OCI-LY7 (cell line): ENCODE data around the gene LEMD2. TPM values are rescaled to one million over a fixed set of nuclear protein-coding genes. Genes with fewer than 3 reads are reported as not detected.

ENCODE experiments used
- BruUV-seq: library from RNA; stranded (reverse); fragments of 400-500 nt; replicated peaks from 2 replicates; lab custom pipeline; 2021; lab: Mats Ljungman, UMichigan
- CTCF ChIA-PET: fragments of 300-600 bp; sonication (Branson Sonifier 250); formaldehyde crosslinking; loops from one replicate; lab custom pipeline; 2022; ENCODE audit warnings: antibody characterized with exemption; ENCODE audit not compliant: unreplicated experiment; lab: Charles Lee
- POLR2A ChIA-PET: fragments of 300-600 bp; sonication (Branson Sonifier 250); formaldehyde crosslinking; loops from one replicate; lab custom pipeline; 2022; ENCODE audit warnings: antibody characterized with exemption; lab: Charles Lee
- DNase-seq: peaks from one replicate; pipeline ENCODE4 v3.0.0-alpha.2; 2015; ENCODE audit warnings: low spot score
- H2AFZ ChIP-seq: fragments of 200-600 bp; sonication (generic), shearing (Covaris generic); 2 replicates; pipeline ENCODE4 v1.6.1; 2014; ENCODE audit warnings: mild to moderate bottlenecking, antibody characterized with exemption, low read length, moderate library complexity
- H3K27ac ChIP-seq: fragments of 200-600 bp; sonication (generic); 2 replicates; pipeline ENCODE4 v1.5.1; 2014; ENCODE audit warnings: mixed run types, low read depth, mild to moderate bottlenecking, moderate library complexity, low read length, inconsistent platforms; ENCODE audit not compliant: poor library complexity, severe bottlenecking
- H3K36me3 ChIP-seq: fragments of 200-600 bp; sonication (generic); 2 replicates; pipeline ENCODE4 v1.6.1; 2014; ENCODE audit warnings: mild to moderate bottlenecking, antibody characterized with exemption, low read length, moderate library complexity, mixed read lengths; ENCODE audit not compliant: insufficient read depth
- H3K4me1 ChIP-seq: fragments of 200-600 bp; sonication (generic); 2 replicates; pipeline ENCODE4 v1.5.1; 2014; ENCODE audit warnings: mild to moderate bottlenecking, low read length; ENCODE audit not compliant: insufficient read depth, poor library complexity, severe bottlenecking
- H3K4me2 ChIP-seq: fragments of 200-600 bp; sonication (generic); 2 replicates; pipeline ENCODE4 v1.6.1; 2014; ENCODE audit warnings: mild to moderate bottlenecking, low read length
- H3K4me3 ChIP-seq: fragments of 200-600 bp; sonication (generic); 2 replicates; pipeline ENCODE4 v1.5.1; 2014; ENCODE audit warnings: mild to moderate bottlenecking, low read depth, low read length; ENCODE audit not compliant: poor library complexity, severe bottlenecking
- H3K79me2 ChIP-seq: fragments of 200-600 bp; sonication (generic); 2 replicates; pipeline ENCODE4 v1.6.1; 2016; ENCODE audit warnings: low read depth, mild to moderate bottlenecking, low read length, moderate library complexity, mixed read lengths; ENCODE audit not compliant: insufficient read depth
- H3K9me2 ChIP-seq: fragments of 200-600 bp; sonication (generic); 2 replicates; pipeline ENCODE4 v1.6.1; 2016; ENCODE audit warnings: mild to moderate bottlenecking, low read length, mixed read lengths; ENCODE audit not compliant: insufficient read depth
- H3K9me3 ChIP-seq: fragments of 200-600 bp; sonication (generic); 2 replicates; pipeline ENCODE4 v1.6.1; 2014; ENCODE audit warnings: mild to moderate bottlenecking, mixed run types, low read length, mixed read lengths
- H4K20me1 ChIP-seq: fragments of 200-600 bp; sonication (generic); 2 replicates; pipeline ENCODE4 v1.6.1; 2014; ENCODE audit warnings: mild to moderate bottlenecking, antibody characterized with exemption, low read length, moderate library complexity, mixed read lengths; ENCODE audit not compliant: insufficient read depth
- CTCF ChIP-seq: fragments of 200-600 bp; sonication (generic); conservative IDR thresholded peaks from 2 replicates; pipeline ENCODE4 v1.5.1; 2014; ENCODE audit warnings: mild to moderate bottlenecking, antibody characterized with exemption, low read length, moderate library complexity, mixed read lengths
- EZH2phosphoT487 ChIP-seq: fragments of 200-600 bp; sonication (generic); IDR thresholded peaks from 2 replicates; pipeline ENCODE4 v1.6.1; 2018; ENCODE audit warnings: low read depth, borderline replicate concordance, mild to moderate bottlenecking, mixed run types, antibody characterized with exemption, low read length, moderate library complexity, mixed read lengths
- intact Hi-C: fragments of 100-400 bp; cut with micrococcal nuclease; formaldehyde crosslinking; loops from one replicate; pipeline ENCODE4 v1.10.0; 2022; ENCODE audit not compliant: unreplicated experiment
- total RNA-seq, 2 experiments: library from RNA; depleted of rRNA in 1 of 2; stranded (reverse); fragments of >200 nt in 1 of 2; shearing (Covaris generic) in 1 of 2; gene quantifications; 2 replicates each; pipeline ENCODE4 v1.2.3, GENCODE V29; 2014 to 2022

The LEMD2 gene
- total RNA-seq, 2 experiments from 2014 or later = 59.2 to 66.9 TPM

- no peak for TF ChIP-seq EZH2phosphoT487
- TF ChIP-seq CTCF = no peak
- peak overlapping the region; percentile 69 for H3K4me2 ChIP-seq
- POLR2A ChIA-PET = no interaction called here
- DNase-seq = no peak
- H3K4me1 ChIP-seq = peaks cover 23% of the 10 kb centered on the region
- CTCF ChIA-PET = no interaction called here
- peak overlapping the region; percentile 52; the same call in 1 of the 2 replicates for H2AFZ ChIP-seq
- intact Hi-C loops = loop anchor here (5.0 kb wide), 1 partner anchor 363 kb away; no protein-coding TSS in a partner anchor
- H3K9me2 ChIP-seq = no peaks in the 10 kb centered on the region
- H3K4me3 ChIP-seq = peak overlapping the region; percentile 93
- H3K36me3 ChIP-seq = peaks cover 23% of the 10 kb centered on the region
- peaks cover 14% of the 10 kb centered on the region; the same call in 1 of the 2 replicates for H4K20me1 ChIP-seq
- BruUV-seq = TSS peak; percentile 75
- peaks cover 20% of the 10 kb centered on the region; the same call in 1 of the 2 replicates for H3K79me2 ChIP-seq
- H3K9me3 ChIP-seq = no peaks in the 10 kb centered on the region
- H3K27ac ChIP-seq = no peak overlapping the region
Measured at GRCh38 chr6:33789550-33789895, 593 bp upstream of the LEMD2 start.

- Histone ChIP-seq H2AFZ (peak overlapping the region; percentile 52; the same call in 1 of the 2 replicates), H3K4me2 (peak overlapping the region; percentile 69), H3K4me1 (peaks cover 23% of the 10 kb centered on the region), H3K79me2 (peaks cover 20% of the 10 kb centered on the region; the same call in 1 of the 2 replicates), H4K20me1 (peaks cover 14% of the 10 kb centered on the region; the same call in 1 of the 2 replicates), H3K27ac (peak overlapping the region; percentile 60), H3K36me3 (peaks cover 35% of the 10 kb centered on the region), H3K4me3 (peak overlapping the region; percentile 93), H3K9me3 (no peaks in the 10 kb centered on the region), H3K9me2 (no peaks in the 10 kb centered on the region)
- no peak for TF ChIP-seq CTCF
- TF ChIP-seq EZH2phosphoT487 = no peak
- CTCF ChIA-PET = no interaction called here
- DNase-seq = peak; percentile 71
- BruUV-seq = no TSS peak
- intact Hi-C loops = loop anchor here (5.0 kb wide), 1 partner anchor 364 kb away; no protein-coding TSS in a partner anchor
- POLR2A ChIA-PET = interaction anchor here (0.6 to 1.3 kb wide), 3 partner anchors 9 to 77 kb away, joined by 3 to 4 read pairs (median 4); partner anchors contain the start of gene UQCC2
Measured at GRCh38 chr6:33787954-33788693, 806 bp downstream of the LEMD2 start.
